ENCODE measurements around the gene NBEAL2.
"Not testable (repeated sequence)": the region's sequence is repeated elsewhere in the genome, so short reads cannot be mapped to it uniquely, and the experiment has no call there.

The NBEAL2 gene

DNA sequence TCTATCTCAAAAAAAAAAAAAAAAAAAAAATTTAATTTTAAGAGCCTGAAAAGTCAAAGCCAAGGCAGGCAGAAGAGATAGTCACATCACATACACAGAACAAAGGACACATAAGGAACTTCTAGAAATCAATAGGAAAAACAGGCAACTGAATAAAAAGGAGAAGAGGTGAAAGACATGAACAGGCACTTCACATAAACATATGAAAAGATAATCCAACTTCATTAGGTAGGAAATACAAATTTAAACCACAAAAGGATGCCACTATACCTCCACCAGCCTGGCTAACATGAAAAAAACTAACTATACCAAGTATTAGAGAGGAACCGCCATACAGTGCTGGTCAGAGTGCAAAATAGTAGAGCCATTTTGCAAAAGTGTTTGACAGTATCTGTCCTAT is 17.0 kb upstream of the NBEAL2 start:
- DNase-seq: no peak

GRCh38 chr3:46962990-46963389 is 16.5 kb upstream of the NBEAL2 start:
- DNase-seq: no peak

GRCh38 chr3:46964038-46964590 is 15.4 kb upstream of the NBEAL2 start:
- DNase-seq: not testable (repeated sequence)

- peak; percentile 69 to 84 (median 79) for DNase-seq
Measured at GRCh38 chr3:46965151-46965550, 14.3 kb upstream of the NBEAL2 start.

DNA sequence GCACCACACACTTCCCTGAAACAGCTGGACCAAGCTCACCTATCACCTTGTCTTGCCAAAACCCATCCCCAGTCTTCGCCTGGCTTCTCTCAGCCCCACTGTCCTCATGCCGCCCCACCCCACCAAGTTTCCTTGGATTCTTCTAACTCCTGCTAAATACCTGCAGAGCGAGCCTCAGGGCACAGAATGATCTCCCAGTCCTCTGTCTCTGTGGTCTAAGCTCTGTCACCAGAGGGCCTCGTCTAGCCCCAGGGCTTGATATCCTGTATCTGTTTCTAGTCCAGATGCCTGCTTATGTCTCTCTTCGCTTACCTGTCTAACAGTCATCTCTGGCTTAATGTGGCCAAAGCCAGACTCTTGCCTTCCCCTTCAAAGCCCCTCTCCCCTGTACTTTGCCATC is 12.7 kb upstream of the NBEAL2 start:
- no peak for DNase-seq

DNA sequence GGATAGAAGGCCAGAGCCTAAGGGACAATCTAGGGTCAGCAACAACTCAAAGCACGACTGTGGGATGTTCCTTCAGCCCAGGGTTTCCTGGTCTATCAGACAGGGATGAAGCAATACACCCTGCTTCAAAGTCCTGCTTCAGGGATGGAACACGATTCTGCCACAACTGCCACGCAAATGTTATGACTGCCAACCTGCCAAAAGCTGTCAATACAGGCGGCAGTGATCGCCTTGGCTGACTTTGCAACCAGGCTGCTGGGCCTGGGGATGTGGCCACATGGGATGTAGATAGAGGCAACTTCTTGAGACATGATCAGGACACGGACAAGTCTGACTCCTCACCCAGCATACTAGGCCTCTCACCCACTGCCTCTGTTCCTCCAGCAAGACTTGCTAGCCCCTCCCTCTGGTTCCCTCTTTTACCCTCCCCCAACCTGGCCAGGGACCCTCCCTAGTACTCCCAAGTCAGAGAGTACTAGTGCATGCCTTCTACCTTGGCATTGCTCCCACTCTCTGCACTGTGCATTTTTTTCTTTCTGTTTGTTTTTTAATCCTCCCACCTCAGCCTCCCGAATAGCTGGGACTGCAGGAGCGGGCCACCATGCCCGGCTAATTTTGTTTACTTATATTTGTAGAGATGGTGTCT is 10.6 kb upstream of the NBEAL2 start:
- DNase-seq: peak in 1 of 4 experiments; percentile 12

DNA sequence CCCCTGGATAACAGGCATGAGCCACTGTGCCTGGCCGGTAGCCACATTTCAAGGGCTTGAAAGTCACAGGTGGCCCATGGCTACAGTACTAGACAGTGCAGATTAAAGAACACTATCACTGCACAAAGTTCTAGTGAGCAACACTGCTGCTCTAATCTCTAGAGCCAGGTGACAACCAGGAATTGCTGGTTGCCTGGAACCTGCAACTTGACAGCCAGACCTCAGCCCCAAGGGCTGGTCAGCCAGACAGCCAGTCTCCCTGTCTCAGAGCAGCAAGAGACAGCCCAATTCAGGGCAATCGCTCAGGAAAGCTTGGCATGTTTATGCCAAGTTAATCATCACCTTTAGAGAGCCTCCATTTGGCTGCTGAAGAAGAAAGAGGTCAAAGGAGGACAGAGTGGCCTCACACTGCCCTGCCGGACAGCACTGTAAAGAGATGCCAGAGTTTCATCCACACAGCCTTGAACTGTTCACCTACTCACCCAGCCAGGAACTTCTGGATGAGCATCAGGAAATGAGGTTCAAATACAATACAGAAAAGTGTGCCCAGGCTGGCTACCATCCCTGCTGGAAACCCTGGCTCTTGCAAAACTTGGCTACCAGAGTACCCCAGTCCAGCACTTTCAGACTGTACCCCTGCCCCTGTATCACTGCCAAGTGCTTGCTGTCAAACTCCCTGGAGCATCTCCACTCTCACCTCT is 8.9 kb upstream of the NBEAL2 start:
- no peak for DNase-seq

GRCh38 chr3:46971151-46971550 is 8.3 kb upstream of the NBEAL2 start:
- DNase-seq: no peak

DNA sequence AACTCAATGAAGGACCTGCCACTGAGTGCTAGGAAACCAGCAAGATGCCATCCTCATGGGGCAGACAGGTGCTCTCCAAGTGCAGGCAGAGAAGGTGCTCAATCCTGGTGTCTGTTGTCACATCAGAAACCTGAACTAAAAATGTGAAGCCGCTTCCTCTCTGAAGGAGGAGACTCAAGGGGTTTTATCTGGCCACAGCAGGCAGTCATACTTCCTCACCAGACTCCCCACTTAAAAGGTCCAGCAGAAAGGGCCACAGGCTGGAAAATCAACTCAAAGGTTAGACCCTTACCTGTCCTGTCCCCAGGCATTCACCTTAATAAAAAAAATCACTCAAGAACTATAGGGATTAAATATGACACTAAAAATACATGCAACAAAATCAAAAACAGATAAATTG is 7.7 kb upstream of the NBEAL2 start:
- peak in 2 of 4 experiments; percentile 30 to 34 for DNase-seq

- no peak for DNase-seq
Measured at GRCh38 chr3:46972396-46972795, 7.1 kb upstream of the NBEAL2 start.

DNA sequence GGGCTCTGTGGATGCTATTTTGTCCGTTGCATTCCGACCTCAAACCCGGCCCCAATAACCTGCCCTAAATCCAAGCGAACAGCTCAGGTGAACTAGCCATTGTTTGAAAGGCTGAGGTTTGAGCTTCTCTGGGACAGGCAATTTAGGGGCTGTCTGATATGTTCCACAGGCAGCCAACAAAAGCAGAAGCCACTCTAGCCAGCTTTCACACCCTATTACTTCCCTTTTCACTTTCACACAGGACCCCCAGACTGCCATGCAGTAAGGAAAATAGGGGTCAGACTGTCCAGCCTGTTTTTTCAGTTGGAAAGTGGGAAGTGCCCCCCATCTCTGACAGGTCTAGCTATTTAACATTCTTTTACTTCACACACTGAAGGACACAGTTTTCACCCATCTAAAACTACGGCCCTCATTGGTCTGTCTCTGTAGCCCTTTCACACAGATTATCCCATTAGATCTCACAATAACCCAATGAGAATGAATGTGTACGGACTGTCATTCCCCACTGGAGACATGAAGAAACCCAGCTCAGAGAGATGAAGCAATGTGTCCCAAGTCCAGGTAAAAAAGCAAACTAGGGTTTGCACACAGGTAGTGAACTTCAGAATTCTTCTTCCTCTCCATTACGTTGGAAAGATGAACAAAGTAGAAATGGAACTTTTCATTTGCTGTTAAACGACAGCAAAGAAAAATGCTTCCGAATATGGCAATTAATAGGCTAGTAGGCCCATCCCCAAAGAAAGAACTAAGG is 4.9 kb upstream of the NBEAL2 start:
- peak; percentile 54 to 69 (median 62) for DNase-seq

GRCh38 chr3:46976326-46977190 is 2.9 kb upstream of the NBEAL2 start, which contains the start of gene CCDC12:
CCDC12 (minus strand) TSS chr3:46976745; CDS start chr3:46976732, 13 bp downstream.
- peak; percentile 96 to 99 (median 97) for DNase-seq

DNA sequence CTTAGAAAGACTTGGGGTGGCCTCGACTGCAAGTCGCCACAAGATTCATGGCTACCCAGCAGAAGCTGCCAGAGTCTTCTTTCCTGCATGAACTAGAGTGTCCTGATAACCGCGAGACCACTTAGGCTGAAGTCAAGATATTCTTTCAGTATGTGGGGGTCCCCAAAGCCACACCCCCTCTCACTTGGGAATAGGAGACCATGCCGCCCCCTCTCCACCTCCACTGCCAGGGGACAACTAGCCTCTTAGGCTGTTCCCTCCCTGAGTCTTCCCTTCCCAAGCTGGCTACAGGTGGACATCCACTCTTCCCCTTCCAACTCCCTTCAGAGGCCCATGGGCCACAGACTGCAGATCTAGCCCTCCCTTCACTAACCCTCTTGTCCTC is 1.7 kb upstream of the NBEAL2 start:
- no peak for DNase-seq

DNA sequence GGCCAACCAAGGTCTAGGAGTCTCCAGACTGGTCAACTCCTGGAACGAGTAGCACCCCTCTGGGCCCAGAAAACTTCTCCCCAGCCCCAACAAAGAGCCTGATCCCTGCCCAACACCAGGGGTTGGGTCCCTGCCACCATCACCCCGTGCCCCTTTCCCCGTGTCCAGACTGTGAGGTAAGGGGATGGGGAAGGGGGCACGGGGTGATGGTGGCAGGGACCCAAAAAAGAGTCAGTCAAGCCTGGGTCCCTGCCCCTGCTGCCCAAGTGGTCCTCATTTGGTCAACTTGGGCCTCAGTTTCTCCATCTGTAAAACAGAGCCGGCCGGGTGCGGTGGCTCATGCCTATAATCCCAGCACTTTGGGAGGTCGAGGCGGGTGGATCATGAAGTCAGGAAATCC is 1.1 kb upstream of the NBEAL2 start:
- DNase-seq: no peak

GRCh38 chr3:46979958-46980497 is 562 bp downstream of the NBEAL2 start:
- DNase-seq: peak in 3 of 4 experiments; percentile 49 to 68 (median 51)

DNA sequence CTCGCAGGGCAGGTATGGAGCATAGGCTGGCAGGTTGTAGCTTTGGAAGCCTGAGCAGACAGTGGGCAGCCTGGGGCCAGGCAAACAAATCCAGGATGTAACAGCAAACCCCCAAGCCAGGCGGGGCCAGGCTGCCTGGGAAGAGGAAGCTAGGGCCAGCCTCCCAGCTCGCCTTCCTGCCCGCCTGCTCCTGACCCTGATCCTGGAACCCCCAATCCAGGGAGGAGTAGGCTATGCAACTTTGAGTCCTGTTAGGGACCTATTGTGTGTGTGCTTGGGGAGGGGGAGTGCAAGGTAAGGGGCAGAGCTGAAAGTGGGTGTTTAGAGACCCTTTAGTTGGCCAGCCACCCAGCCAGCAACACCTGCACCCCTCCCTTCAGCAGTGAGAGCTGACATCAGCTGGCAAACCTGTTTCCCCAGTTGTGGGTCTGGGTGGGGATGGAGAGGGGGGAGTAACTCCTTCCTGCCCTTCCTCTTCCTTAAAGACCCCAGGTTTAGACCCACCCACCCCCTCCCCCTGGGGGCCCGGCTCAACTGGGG is 2.5 kb downstream of the NBEAL2 start:
- peak; percentile 63 to 83 (median 66) for DNase-seq

DNA sequence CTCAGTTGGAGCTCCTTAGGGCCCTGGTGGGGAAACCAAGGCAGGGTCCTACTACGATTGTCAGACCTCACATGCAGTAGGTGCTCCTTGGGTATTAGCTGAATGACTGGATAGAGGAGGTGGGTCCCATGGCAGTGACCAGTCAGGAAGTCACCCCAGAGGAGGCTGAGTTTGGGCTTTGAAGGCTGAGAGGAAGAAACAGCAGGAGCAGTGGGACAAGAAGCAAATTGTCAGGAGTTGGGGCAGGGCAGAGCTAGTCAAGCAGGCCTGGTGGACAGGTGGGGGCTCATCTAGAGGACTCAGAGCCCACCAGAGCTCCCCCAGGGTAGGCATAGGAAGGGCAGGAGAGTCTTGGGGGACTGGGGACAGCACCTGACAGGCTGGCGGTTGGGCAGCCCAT is 3.1 kb downstream of the NBEAL2 start:
- DNase-seq: peak; percentile 43 to 58 (median 52)

GRCh38 chr3:46984591-46985459 is 5.4 kb downstream of the NBEAL2 start:
- DNase-seq: peak in 2 of 4 experiments; percentile 34 to 52

DNA sequence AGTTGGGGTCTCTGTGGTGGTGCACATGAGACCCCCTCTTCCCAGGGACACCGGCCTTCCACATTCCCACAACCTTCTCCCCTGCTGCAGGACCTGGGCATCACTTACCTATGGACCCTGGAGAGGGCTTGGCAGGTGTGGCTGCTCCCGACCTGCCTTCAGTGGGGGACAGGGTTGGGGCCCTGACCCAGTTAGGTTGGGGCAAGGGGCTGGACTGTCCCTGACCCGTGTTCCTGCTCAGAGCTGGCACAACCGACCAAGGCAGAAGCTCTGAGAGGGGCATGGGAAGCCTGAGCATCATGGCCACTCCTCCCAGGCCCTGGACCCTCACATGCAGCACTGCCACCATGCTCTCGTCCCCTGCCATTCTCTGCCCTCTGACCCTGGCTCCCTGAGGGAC is 6.1 kb downstream of the NBEAL2 start:
- DNase-seq: no peak

DNA sequence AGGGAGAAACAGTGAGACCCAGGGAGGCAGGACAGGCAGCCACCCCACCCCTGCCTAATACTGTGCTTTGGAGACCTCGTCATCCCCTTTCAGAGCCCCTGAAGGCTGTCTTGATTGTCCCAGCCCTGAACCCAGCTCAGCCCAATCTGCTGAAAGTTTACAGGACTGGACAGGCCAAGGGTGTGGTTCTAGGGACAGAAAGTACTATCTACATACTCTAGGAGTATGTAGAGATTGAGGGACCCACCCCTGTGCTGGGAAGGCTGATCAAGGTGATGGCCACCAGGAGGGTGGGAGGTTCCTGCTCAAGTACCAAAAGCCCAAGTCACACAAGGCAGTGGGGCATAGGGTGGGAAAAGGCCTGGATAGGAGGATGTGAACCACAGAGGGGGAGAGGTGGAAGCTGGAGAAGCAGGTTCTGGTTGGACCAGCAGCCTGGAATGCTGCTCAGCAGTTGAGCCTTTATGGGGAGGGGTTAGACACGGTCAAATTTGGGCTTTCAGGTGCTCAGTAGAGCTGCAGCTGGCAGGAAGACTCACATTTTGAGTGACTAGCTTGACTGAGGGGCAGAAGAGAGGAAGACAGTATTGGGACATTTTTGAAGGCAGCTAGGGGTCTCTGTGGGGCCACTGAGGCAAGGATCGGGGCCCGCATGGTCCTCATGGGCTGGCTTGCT is 6.7 kb downstream of the NBEAL2 start:
- no peak for DNase-seq
